Aorta (tissue), 5 donors: ENCODE results near the gene ALKBH7. TPM values are rescaled to one million over a fixed set of nuclear protein-coding genes. Genes with fewer than 3 reads are reported as not detected.
A peak's percentile ranks its signal among the peaks of the same experiment; 100 is the strongest.

Experiments used
- ATAC-seq: fragments of 200-7000 bp; cut with Tn5 transposase; one replicate; pipeline ENCODE4 v1.9.1; 2022; ENCODE audit warnings: moderate library complexity; ENCODE audit not compliant: low FRiP score
- DNase-seq, 2 donors: peaks; one replicate each; pipeline ENCODE4 v3.0.0-alpha.2; 2020
- H3K27ac ChIP-seq, 2 donors: one replicate each; pipeline ENCODE4 v1.5.1; 2013; ENCODE audit warnings: low read length in 2 of 2, mild to moderate bottlenecking in 2 of 2, moderate library complexity in 2 of 2, control low read depth in 1 of 2, inconsistent platforms in 1 of 2, low read depth in 1 of 2
- H3K27me3 ChIP-seq, 2 donors: one replicate each; pipeline ENCODE4 v1.6.1; 2013; ENCODE audit warnings: control low read depth in 1 of 2, low read length in 1 of 2, mild to moderate bottlenecking in 1 of 2, moderate library complexity in 1 of 2; ENCODE audit not compliant: insufficient read depth in 2 of 2, control insufficient read depth in 1 of 2
- H3K36me3 ChIP-seq, 2 donors: one replicate each; pipeline ENCODE4 v1.6.1; 2013; ENCODE audit warnings: control low read depth in 1 of 2, low read length in 1 of 2, mild to moderate bottlenecking in 1 of 2; ENCODE audit not compliant: insufficient read depth in 2 of 2, control insufficient read depth in 1 of 2
- H3K4me1 ChIP-seq, 2 donors: one replicate each; pipeline ENCODE4 v1.6.1; 2013; ENCODE audit warnings: low read length in 2 of 2, control low read depth in 1 of 2, mild to moderate bottlenecking in 1 of 2, moderate library complexity in 1 of 2; ENCODE audit not compliant: insufficient read depth in 2 of 2, control insufficient read depth in 1 of 2
- H3K4me3 ChIP-seq, 2 donors: one replicate each; pipeline ENCODE4 v1.5.1; 2013; ENCODE audit warnings: low read length in 2 of 2, control low read depth in 1 of 2, mild to moderate bottlenecking in 1 of 2
- H3K9me3 ChIP-seq: one replicate; pipeline ENCODE4 v1.6.1; 2013; ENCODE audit warnings: mild to moderate bottlenecking, low read length; ENCODE audit not compliant: control insufficient read depth
- whole genome bisulfite sequencing, 2 donors: extraction: QIAGEN DNeasy Blood & Tissue Kit; methylation state at CpG; one replicate each; pipeline ENCODE4 v1.1.7; 2013; 5-methylcytosine and 5-hydroxymethylcytosine counted together
- intact Hi-C, 2 donors: fragments of 100-400 bp; cut with DNase I; formaldehyde crosslinking; loops; one replicate each; pipeline versions ENCODE4 v1.14.2 to v1.15.0; 2022
- long read RNA-seq, 2 donors: library from polyadenylated mRNA; unstranded; transcript quantifications; one replicate each; pipeline ENCODE4 v2.0.0, GENCODE V29; 2020 to 2021
- polyA plus RNA-seq, 2 donors: library from polyadenylated mRNA; stranded (reverse); fragments of 200-250 nt; gene quantifications; one replicate each; pipeline ENCODE4 v1.2.3, GENCODE V29; 2013
- total RNA-seq, 2 donors: library from RNA; stranded (reverse); fragmentation: NEBNext Ultra II Directional; extraction: Animal tissue kit (Norgen Biotek cat#: 25700); gene quantifications; one replicate each; pipeline ENCODE4 v1.2.1, GENCODE V29; 2021
- donor health status: healthy with polysubstance abuse.
- donor health status: Bipolar disorder and iron deficiency.
- donor health status: DM: no; HTN: no; CAD: no.
- donor health status: DM: no; HTN: no; CAD: no.
- donor health status: DM: yes; HTN: yes; CAD: no.

The ALKBH7 gene, protein sequence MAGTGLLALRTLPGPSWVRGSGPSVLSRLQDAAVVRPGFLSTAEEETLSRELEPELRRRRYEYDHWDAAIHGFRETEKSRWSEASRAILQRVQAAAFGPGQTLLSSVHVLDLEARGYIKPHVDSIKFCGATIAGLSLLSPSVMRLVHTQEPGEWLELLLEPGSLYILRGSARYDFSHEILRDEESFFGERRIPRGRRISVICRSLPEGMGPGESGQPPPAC
- total RNA-seq: 10 to 100 TPM; 36.5 to 44.6 TPM
- polyA plus RNA-seq: 100 to 1,000 TPM in 1 of 2 donors, 10 to 100 TPM in 1; 87.5 to 124 TPM
- long read RNA-seq, donor 1, transcript ALKBH7-201 (4 exons, 1,332 nt): major isoform, 22 of 24 reads
- long read RNA-seq, donor 1, partial matches to known transcripts: 2 of 24 reads
- long read RNA-seq, donor 1, other reads (novel, unspliced or antisense): 0 of 24 reads
- long read RNA-seq, donor 2, transcript ALKBH7-201 (4 exons, 1,332 nt): major isoform, 15 of 20 reads
- long read RNA-seq, donor 2, partial matches to known transcripts: 2 of 20 reads
- long read RNA-seq, donor 2, other reads (novel, unspliced or antisense): 1 of 20 reads

DNA sequence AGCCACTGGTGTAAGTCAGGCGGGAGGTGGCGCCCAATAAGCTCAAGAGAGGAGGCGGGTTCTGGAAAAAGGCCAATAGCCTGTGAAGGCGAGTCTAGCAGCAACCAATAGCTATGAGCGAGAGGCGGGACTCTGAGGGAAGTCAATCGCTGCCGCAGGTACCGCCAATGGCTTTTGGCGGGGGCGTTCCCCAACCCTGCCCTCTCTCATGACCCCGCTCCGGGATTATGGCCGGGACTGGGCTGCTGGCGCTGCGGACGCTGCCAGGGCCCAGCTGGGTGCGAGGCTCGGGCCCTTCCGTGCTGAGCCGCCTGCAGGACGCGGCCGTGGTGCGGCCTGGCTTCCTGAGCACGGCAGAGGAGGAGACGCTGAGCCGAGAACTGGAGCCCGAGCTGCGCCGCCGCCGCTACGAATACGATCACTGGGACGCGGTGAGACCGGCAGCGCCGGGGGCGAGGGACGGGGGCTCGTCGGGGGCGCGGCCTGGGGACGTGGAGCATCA, at the start of gene ALKBH7:
TSS of gene ALKBH7 (plus strand) at position 201 of the 502 bp plus-strand sequence. CDS start at position 228, 27 bp downstream.
- intact Hi-C loops: loop anchor here in 1 of 2 donors (2.0 kb wide), 1 partner anchor 52 kb away; the partner anchor contains the start of gene KHSRP
- peak within 1 kb of the TSS; percentile 30 to 52 for H3K4me3 ChIP-seq
- H3K4me1 ChIP-seq: no peaks in the 10 kb centered on the region
- no peaks in the 10 kb centered on the region for H3K27me3 ChIP-seq
- H3K9me3 ChIP-seq: no peaks in the 10 kb centered on the region
- H3K27ac ChIP-seq: peak within 1 kb of the TSS; percentile 85 to 95
- no peaks in the 10 kb centered on the region for H3K36me3 ChIP-seq
- WGBS, 2 donors: 1% methylated on average over 43 to 47 of the region's 47 CpGs
- ATAC-seq: peak; percentile 94
- DNase-seq: peak; percentile 97 to 100

DNA sequence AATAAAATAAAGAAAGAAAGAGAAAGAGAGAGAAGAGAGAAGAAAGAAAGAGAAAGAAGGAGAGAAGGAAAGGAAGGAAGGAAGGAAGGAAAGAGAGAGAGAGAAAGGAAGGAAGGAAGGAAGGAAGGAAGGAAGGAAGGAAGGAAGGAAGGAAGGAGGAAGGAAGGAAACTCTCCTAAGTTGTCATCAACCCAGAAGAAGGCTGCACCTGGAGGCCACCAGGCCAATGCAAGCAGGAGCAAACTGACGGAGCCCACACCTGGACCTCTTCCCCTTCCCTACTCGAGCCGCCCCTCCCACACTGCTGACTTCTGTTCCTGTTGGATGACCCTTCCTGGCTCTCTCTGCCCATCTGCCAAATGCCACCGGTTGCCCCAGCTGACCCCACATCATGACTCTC, 47.8 kb upstream of the ALKBH7 start:
- ATAC-seq (no peak), DNase-seq (no peak)
- no peaks in the 10 kb centered on the region for H3K4me1 ChIP-seq
- WGBS, 2 donors: 61 to 68% methylated on average over 4 of the region's 4 CpGs
- H3K36me3 ChIP-seq: no peaks in the 10 kb centered on the region
- no peaks in the 10 kb centered on the region for H3K27me3 ChIP-seq
- no peak overlapping the region for H3K4me3 ChIP-seq
- no peaks in the 10 kb centered on the region for H3K9me3 ChIP-seq
- no peak overlapping the region for H3K27ac ChIP-seq
- intact Hi-C loops: no loop called here

DNA sequence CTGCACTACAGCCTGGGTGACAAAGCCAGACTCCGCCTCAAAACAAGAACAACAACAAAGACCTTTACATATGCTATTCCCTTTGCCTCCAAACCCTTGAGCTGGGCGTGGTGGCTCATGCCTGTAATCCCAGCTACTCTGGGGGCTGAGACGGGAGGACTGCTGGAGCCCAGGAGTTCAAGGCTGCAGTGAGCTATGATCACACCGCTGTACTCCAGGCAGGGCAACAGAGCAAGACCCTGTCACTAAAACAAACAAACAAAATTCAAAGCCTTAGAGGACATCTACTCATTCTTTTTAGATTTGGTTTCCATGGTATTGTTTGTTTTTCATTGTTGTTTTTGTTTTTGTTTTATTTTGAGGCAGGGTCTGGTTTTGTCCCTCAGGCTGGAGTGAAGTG, 47.0 kb upstream of the ALKBH7 start:
- Histone ChIP-seq H3K9me3 (no peaks in the 10 kb centered on the region), H3K4me3 (no peak overlapping the region), H3K36me3 (no peaks in the 10 kb centered on the region), H3K4me1 (no peaks in the 10 kb centered on the region), H3K27ac (no peak overlapping the region), H3K27me3 (no peaks in the 10 kb centered on the region)
- 65 to 66% methylated on average over 4 of the region's 4 CpGs for WGBS, 2 donors
- DNase-seq (peak in 1 of 2 donors; percentile 4), ATAC-seq (no peak)
- intact Hi-C loops: no loop called here

DNA sequence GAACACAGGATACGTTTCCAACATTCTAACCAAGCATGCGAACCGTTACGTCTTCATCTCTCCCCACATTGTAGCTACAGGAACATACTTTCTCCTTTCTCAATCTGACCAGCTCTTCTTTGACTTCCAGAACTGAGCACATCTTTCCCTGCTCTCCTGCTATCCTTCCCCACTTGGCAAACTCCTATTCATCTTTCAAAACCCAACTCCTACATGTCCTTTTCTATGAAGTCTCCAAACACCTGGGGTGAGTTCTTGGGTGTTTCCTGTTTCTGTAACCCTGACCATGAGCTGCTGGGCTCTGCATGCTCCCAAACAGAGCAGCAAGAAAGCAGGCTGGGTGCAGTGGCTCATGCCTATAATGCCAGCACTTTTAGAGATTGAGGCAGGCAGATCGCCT, 45.8 kb upstream of the ALKBH7 start:
- H3K9me3 ChIP-seq: no peaks in the 10 kb centered on the region
- no peak overlapping the region for H3K27ac ChIP-seq
- no peak for ATAC-seq
- intact Hi-C loops: no loop called here
- H3K27me3 ChIP-seq: no peaks in the 10 kb centered on the region
- 76 to 82% methylated on average over 5 of the region's 5 CpGs for WGBS, 2 donors
- DNase-seq: peak in 1 of 2 donors; percentile 1
- no peak overlapping the region for H3K4me3 ChIP-seq
- H3K4me1 ChIP-seq: no peaks in the 10 kb centered on the region
- no peaks in the 10 kb centered on the region for H3K36me3 ChIP-seq

DNA sequence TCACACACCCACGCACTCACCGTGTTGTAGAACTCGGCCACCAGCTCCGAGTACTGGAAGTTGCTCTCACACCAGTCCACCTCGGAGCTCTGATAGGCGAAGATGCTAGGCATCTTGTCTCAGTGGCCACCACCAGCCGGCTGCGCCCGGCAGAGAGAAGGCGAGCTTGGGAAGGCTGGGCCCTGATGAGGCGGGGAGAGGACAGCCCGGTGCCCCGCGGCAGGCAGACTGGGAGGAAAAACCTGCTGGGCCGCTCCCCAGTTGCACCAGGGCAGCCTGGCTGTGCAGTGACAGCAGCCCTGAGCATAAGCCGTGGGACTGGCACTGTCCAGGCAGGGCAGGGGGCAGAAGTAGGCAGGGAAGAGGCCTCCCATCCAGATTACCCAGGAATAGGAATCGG, 39.2 kb upstream of the ALKBH7 start, which contains the start of gene ACER1:
TSS of gene ACER1 (minus strand) at position 174 of the 400 bp plus-strand sequence. CDS start at position 113, 61 bp downstream.
- no peak within 1 kb of the TSS for H3K27ac ChIP-seq
- no peak within 1 kb of the TSS for H3K4me3 ChIP-seq
- intact Hi-C loops: no loop called here
- ATAC-seq (no peak), DNase-seq (no peak)
- H3K27me3 ChIP-seq: no peaks in the 10 kb centered on the region
- no peaks in the 10 kb centered on the region for H3K4me1 ChIP-seq
- H3K9me3 ChIP-seq: no peaks in the 10 kb centered on the region
- 81 to 82% methylated on average over 17 of the region's 17 CpGs for WGBS, 2 donors
- no peaks in the 10 kb centered on the region for H3K36me3 ChIP-seq

DNA sequence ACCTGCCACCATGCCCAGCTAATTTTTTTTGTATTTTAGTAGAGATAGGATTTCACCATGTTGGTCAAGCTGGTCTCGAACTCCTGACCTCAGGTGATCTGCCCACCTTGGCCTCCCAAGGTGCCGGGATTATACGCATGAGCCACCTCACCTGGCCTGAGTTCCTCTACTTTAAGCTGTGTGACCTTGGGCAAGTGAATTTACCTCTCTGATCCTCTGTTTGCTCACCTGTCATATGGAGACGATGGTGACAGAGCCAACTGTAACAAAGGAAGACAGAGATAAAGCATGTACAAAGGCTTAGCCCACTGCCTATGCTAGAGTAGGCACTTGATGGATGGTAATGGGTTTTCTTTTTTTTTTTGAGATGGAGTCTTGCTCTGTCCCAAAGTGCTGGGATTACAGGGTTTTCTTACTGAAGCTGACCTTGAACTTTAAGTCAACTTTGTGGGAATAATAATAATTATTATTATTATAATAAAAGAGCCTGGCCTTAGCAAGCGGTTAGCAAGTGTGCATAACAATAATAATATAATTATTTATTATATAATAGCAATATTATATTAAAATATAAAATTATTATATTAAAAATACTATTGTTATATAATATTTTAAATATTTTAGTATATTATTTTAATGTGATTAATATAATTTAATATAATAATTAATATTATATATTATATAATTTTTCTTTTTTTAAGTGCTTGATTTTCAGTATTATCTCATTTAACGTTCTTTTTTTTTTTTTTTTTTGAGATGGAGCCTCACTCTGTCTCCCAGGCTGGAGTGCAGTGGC, 37.9 kb upstream of the ALKBH7 start:
- no peaks in the 10 kb centered on the region for H3K4me1 ChIP-seq
- no peak overlapping the region for H3K27ac ChIP-seq
- H3K27me3 ChIP-seq: no peaks in the 10 kb centered on the region
- WGBS, 2 donors: 90 to 91% methylated on average over 6 of the region's 6 CpGs
- no peaks in the 10 kb centered on the region for H3K36me3 ChIP-seq
- ATAC-seq (no peak), DNase-seq (no peak)
- no peak overlapping the region for H3K4me3 ChIP-seq
- intact Hi-C loops: no loop called here
- no peaks in the 10 kb centered on the region for H3K9me3 ChIP-seq

DNA sequence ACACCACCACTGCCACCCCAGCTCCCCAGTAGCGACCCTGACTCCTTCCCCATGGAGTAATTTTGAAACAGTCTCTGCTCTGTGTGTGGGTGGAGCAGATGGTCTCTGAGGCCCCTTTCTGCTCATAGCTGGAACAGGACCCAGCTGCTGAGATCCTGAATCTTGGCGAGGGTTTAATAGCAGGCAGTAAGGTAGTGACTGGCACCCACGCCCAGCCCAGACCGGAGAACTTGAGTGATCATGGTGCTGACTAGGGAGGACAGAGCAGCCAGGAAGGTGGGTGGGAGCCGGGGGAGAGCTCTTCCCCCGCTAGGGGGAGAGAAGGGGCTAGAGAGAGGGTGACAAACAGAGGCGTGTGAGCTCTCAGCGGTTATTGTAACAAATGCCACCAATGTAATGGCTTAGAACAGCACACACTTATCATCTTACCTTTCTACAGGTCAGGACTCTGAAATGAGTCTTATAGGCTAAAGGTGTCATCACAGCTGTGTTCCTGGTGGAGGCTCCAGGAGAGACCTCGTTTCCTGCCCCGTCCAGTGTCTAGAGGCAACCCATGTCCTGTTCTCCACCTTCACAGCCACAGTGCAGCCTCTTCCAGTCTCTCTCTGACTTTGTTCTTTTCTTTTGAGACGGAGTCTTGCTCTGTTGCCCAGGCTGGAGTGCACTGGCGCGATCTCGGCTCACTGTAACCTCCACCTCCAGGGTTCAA, 31.9 kb upstream of the ALKBH7 start:
- Histone ChIP-seq H3K27me3 (no peaks in the 10 kb centered on the region), H3K4me3 (no peak overlapping the region), H3K27ac (no peak overlapping the region), H3K4me1 (no peaks in the 10 kb centered on the region), H3K36me3 (no peaks in the 10 kb centered on the region), H3K9me3 (no peaks in the 10 kb centered on the region)
- DNase-seq (no peak), ATAC-seq (no peak)
- intact Hi-C loops: no loop called here
- WGBS, 2 donors: 57 to 62% methylated on average over 14 of the region's 14 CpGs

DNA sequence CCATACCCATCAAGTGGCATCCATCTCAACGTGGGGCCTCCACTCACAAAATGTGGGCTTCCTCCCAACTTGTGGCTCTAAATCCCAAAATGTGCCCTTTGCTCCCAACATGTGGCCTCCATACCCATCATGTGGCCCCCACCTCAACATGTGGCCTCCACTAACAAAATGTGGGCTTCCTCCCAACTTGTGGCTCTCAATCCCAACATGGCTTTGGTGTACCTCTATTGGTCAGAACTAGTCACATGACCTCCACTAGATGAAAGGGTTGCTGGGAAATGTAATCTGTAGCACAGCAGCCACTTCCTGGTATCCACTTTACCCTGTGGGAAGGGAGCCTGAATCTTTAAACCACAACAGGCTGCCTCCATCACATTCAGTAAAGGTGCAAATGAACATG, 29.1 kb upstream of the ALKBH7 start:
- no peaks in the 10 kb centered on the region for H3K9me3 ChIP-seq
- intact Hi-C loops: no loop called here

More for the DNA sequence above, 29.1 kb upstream of the ALKBH7 start:
- no peak overlapping the region for H3K27ac ChIP-seq
- DNase-seq (no peak), ATAC-seq (no peak)
- H3K4me3 ChIP-seq: no peak overlapping the region
- H3K27me3 ChIP-seq: no peaks in the 10 kb centered on the region
- WGBS, 2 donors: 91 to 100% methylated on average over 1 of the region's 1 CpG
- no peaks in the 10 kb centered on the region for H3K36me3 ChIP-seq
- H3K4me1 ChIP-seq: no peaks in the 10 kb centered on the region
